Right lobe of liver (tissue), 6 donors: ENCODE results near the gene ATPAF1. TPM values are rescaled to one million over a fixed set of nuclear protein-coding genes. Genes with fewer than 3 reads are reported as not detected.
A peak's percentile ranks its signal among the peaks of the same experiment; 100 is the strongest.

Experiments used
- ATAC-seq, 4 donors: fragments of 200-7000 bp; cut with Tn5 transposase; one replicate each; pipeline ENCODE4 v1.9.1; 2020; ENCODE audit warnings: mild to moderate bottlenecking in 4 of 4, moderate library complexity in 4 of 4
- DNase-seq, 3 donors: peaks; one replicate each; pipeline ENCODE4 v3.0.0-alpha.2; 2020
- H3K27ac ChIP-seq, 3 donors: fragments of 200-600 bp; one replicate each; pipeline ENCODE4 v1.8.0; 2022
- H3K27me3 ChIP-seq, 2 donors: fragments of 200-600 bp; one replicate each; pipeline ENCODE4 v1.8.0; 2022
- H3K36me3 ChIP-seq, 4 donors: fragments of 200-600 bp; sonication (generic) in 1 of 4; one replicate each; pipeline versions ENCODE4 v1.5.1 to v1.8.0; 2017 to 2022; ENCODE audit warnings: control low read depth in 1 of 4
- H3K4me1 ChIP-seq, 4 donors: fragments of 200-600 bp; sonication (generic) in 1 of 4; one replicate each; pipeline versions ENCODE4 v1.5.1 to v1.8.0; 2017 to 2022; ENCODE audit warnings: control low read depth in 1 of 4
- H3K4me3 ChIP-seq, 3 donors: fragments of 200-600 bp; one replicate each; pipeline ENCODE4 v1.8.0; 2022
- H3K9me3 ChIP-seq, 4 donors: fragments of 200-600 bp; sonication (generic) in 1 of 4; one replicate each; pipeline versions ENCODE4 v1.5.1 to v1.8.0; 2017 to 2022; ENCODE audit warnings: control low read depth in 1 of 4
- POLR2A ChIP-seq: fragments of 450-650 bp; IDR thresholded peaks from one replicate; pipeline ENCODE4 v1.6.1; 2017; ENCODE audit warnings: antibody characterized with exemption, mild to moderate bottlenecking
- WGBS: methylation state at CpG from one replicate; pipeline ENCODE4 v1.1.6; 2018; ENCODE audit warnings: low coverage, low lambda C conversion rate; ENCODE audit not compliant: insufficient coverage; ENCODE audit errors: missing lambda C conversion rate; 5-methylcytosine and 5-hydroxymethylcytosine counted together
- intact Hi-C, 2 donors: fragments of 100-400 bp; cut with DNase I; formaldehyde crosslinking; loops; one replicate each; pipeline versions ENCODE4 v1.11.2 to v1.14.1; 2022
- total RNA-seq, 6 experiments: library from RNA; depleted of rRNA in 2 of 6; stranded (reverse); fragments of >200 nt in 2 of 6; fragmentation: NEBNext Ultra II Directional in 3 of 6; extraction: Animal tissue kit (Norgen Biotek cat#: 25700) in 3 of 6; gene quantifications; one replicate each; pipeline versions ENCODE4 v1.1.0 to v1.2.4, GENCODE V29; 2016 to 2023
- TF ChIP-seq, protein P1 (sequence below), 4 donors: fragments of 200-600 bp in 3 of 4; fragments of 450-650 bp in 1 of 4; IDR thresholded peaks; one replicate each; pipeline versions ENCODE4 v1.5.1 to v1.8.0; 2016 to 2022; ENCODE audit warnings: antibody characterized with exemption in 4 of 4, mild to moderate bottlenecking in 2 of 4
- donor health status: DM: no; HTN: yes; CAD: no.
- donor health status: DM: no; HTN: no; CAD: no.
- donor health status: DM: no; HTN: no; CAD: no.
- donor health status: DM: no; HTN: yes; CAD: no.
- donor health status: DM: no; HTN: yes; CAD: no.

The ATPAF1 gene
- total RNA-seq, 6 experiments from 2014 or later: 34.9 to 57.1 (median 42.1) TPM

DNA sequence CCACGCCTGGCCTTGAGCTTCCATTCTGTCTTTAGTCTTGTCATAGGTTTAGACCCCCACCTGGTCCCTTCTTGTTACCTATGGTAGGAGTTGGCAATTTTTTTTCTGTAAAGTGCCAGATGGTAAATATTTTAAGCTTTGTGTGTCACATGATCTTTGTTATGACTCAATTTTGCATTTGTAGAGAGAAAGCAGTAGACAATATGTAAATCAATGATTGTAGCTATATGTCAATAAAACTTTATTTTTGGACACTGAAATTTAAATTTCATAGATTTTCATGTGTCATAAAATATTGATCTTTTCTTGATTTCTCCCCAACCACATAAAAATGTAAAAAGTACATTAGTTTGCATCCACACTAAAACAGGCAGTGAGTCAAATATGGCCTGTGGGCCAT lies 72.1 kb downstream of the ATPAF1 start:
- ATAC-seq (no peak), DNase-seq (no peak)
- intact Hi-C loops: no loop called here
- TF ChIP-seq POLR2A: no peak
- TF ChIP-seq, protein P1, sequence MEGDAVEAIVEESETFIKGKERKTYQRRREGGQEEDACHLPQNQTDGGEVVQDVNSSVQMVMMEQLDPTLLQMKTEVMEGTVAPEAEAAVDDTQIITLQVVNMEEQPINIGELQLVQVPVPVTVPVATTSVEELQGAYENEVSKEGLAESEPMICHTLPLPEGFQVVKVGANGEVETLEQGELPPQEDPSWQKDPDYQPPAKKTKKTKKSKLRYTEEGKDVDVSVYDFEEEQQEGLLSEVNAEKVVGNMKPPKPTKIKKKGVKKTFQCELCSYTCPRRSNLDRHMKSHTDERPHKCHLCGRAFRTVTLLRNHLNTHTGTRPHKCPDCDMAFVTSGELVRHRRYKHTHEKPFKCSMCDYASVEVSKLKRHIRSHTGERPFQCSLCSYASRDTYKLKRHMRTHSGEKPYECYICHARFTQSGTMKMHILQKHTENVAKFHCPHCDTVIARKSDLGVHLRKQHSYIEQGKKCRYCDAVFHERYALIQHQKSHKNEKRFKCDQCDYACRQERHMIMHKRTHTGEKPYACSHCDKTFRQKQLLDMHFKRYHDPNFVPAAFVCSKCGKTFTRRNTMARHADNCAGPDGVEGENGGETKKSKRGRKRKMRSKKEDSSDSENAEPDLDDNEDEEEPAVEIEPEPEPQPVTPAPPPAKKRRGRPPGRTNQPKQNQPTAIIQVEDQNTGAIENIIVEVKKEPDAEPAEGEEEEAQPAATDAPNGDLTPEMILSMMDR (IDR thresholded peaks at IDR 0.05): no peak
- Histone ChIP-seq H3K27me3 (no peaks in the 10 kb centered on the region), H3K4me1 (no peaks in the 10 kb centered on the region), H3K4me3 (no peak overlapping the region), H3K36me3 (peaks cover 0 to 30% (median 13%) of the 10 kb centered on the region in 4 donors), H3K27ac (peak overlapping the region in 1 of 3 donors; percentile 0), H3K9me3 (no peaks in the 10 kb centered on the region)
- 100% methylated on average over 1 of the region's 1 CpG for WGBS

DNA sequence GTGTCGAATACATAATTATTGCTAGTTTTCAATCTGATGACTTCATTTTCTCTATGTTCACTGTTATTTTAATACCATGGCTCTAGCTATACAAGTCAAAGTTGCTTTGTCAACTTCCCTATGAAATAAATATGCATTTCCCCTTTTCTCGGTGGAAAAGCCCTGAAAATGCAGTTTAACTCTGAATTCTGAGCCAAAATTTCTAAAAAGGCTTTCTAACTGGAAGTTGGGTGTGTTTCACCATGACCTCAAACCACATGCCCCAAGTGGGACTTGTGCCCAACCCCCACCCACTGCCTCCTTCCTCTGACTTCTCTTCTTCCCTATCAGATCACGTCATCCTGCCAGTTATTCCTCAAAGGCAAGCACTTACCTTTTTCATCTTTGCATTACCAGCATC lies 73.0 kb downstream of the ATPAF1 start:
- TF ChIP-seq, protein P1 (IDR thresholded peaks at IDR 0.05): no peak
- no peak for TF ChIP-seq POLR2A
- ATAC-seq (peak; percentile 45 to 65 (median 54)), DNase-seq (peak in 2 of 3 donors; percentile 57 to 66)
- Histone ChIP-seq H3K4me3 (no peak overlapping the region), H3K36me3 (peaks cover 0 to 39% (median 17%) of the 10 kb centered on the region in 4 donors), H3K4me1 (no peaks in the 10 kb centered on the region), H3K27me3 (no peaks in the 10 kb centered on the region), H3K9me3 (no peaks in the 10 kb centered on the region), H3K27ac (peak overlapping the region in 1 of 3 donors; percentile 29)
- intact Hi-C loops: no loop called here
- 45% methylated on average over 3 of the region's 3 CpGs for WGBS

DNA sequence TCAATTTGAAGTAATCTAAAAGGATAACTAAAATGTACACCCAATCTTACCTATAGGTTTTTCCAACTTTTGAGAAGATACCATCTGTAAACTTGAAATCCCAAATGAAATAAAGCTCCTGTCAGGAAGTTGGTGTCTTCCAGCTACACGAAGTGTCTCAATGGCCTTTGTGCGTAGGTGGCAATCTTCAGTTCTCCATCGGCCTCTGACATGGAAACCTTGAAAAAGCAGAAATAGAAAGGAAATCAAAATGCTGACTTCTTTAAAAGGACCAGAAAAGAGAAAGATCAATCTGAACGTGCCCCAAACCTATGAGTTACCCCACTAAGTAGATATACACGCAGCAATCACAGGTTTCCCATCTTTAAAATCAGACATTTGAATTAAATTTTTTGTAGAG lies 74.1 kb downstream of the ATPAF1 start:
- ATAC-seq: peak in 2 of 4 donors; percentile 28 to 59
- Histone ChIP-seq H3K4me3 (no peak overlapping the region), H3K9me3 (no peaks in the 10 kb centered on the region), H3K36me3 (peaks cover 0 to 50% (median 17%) of the 10 kb centered on the region in 4 donors), H3K27me3 (no peaks in the 10 kb centered on the region), H3K27ac (peak overlapping the region in 1 of 3 donors; percentile 56), H3K4me1 (no peaks in the 10 kb centered on the region)
- no peak for DNase-seq
- WGBS: 76% methylated on average over 5 of the region's 5 CpGs
- TF ChIP-seq, protein P1 (IDR thresholded peaks at IDR 0.05): no peak
- TF ChIP-seq POLR2A: no peak
- intact Hi-C loops: no loop called here

DNA sequence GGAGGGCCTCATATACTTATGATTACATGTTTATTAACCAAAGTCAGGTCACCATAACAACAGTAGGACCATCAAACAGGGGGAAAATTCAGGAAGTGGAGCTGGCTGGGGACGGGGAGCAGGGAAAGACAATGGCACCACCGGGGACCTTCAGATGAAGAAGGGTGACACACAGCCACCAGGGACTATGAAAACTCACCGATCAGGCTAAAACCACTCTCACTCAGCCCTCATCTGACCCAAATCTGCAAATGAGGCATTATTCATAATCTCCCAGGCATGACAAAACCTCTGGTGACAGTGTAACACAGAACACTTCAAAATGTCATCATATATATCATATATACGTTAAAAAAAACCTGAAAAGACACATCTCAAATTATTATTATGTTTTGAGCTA lies 75.3 kb downstream of the ATPAF1 start:
- H3K27me3 ChIP-seq: no peaks in the 10 kb centered on the region
- 73% methylated on average over 4 of the region's 4 CpGs for WGBS
- H3K27ac ChIP-seq: no peak overlapping the region
- H3K4me3 ChIP-seq: no peak overlapping the region
- H3K9me3 ChIP-seq: no peaks in the 10 kb centered on the region
- DNase-seq (no peak), ATAC-seq (no peak)
- intact Hi-C loops: no loop called here
- no peak for TF ChIP-seq POLR2A
- TF ChIP-seq, protein P1 (IDR thresholded peaks at IDR 0.05): no peak
- H3K4me1 ChIP-seq: no peaks in the 10 kb centered on the region
- H3K36me3 ChIP-seq: peaks cover 0 to 54% (median 17%) of the 10 kb centered on the region in 4 donors

DNA sequence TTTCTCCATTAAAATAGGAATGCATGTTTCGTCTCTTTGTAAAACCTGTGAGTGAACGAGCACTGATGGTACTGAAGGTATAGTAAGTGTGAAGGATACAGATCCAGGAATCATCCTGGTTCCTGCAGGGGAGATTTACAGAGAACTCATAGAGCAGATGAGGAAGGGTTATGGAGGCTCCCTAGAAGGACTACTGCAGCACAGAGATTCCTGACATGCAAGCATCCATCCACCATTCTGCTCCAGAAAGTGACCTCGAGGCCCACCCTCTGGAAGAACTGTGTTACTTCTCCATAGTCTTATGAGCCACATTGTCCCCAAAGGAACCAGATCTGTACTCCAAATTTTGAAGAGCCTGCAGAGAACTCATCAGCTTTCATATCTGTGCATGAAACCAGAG lies 78.6 kb downstream of the ATPAF1 start:
- TF ChIP-seq, protein P1 (IDR thresholded peaks at IDR 0.05): no peak
- TF ChIP-seq POLR2A: no peak
- H3K36me3 ChIP-seq: peaks cover 0 to 54% (median 17%) of the 10 kb centered on the region in 4 donors
- no peak for ATAC-seq

More for the DNA sequence above, 78.6 kb downstream of the ATPAF1 start:
- WGBS: 100% methylated on average over 2 of the region's 3 CpGs
- H3K4me3 ChIP-seq: no peak overlapping the region
- no peak for DNase-seq
- no peaks in the 10 kb centered on the region for H3K4me1 ChIP-seq
- H3K9me3 ChIP-seq: no peaks in the 10 kb centered on the region
- no peaks in the 10 kb centered on the region for H3K27me3 ChIP-seq
- no peak overlapping the region for H3K27ac ChIP-seq
- intact Hi-C loops: no loop called here
